ENCODE measurements around the gene TRPM3.

Gene TRPM3

GRCh38 chr9:70601000-70601951 lies 520.1 kb downstream of the TRPM3 start:
- peak; percentile 84 to 89 for DNase-seq

- DNase-seq: no peak
Observed at GRCh38 chr9:70600506-70600905, 520.9 kb downstream of the TRPM3 start.

- DNase-seq: no peak
Observed at GRCh38 chr9:70597886-70598285, 523.5 kb downstream of the TRPM3 start.

GRCh38 chr9:70595211-70595610 lies 526.2 kb downstream of the TRPM3 start:
- DNase-seq: no peak

GRCh38 chr9:70594386-70594944 lies 527.0 kb downstream of the TRPM3 start:
- DNase-seq: no peak

- no peak for DNase-seq
Observed at GRCh38 chr9:70593241-70593640, 528.2 kb downstream of the TRPM3 start.

- no peak for DNase-seq
Observed at GRCh38 chr9:70590315-70590677, 531.1 kb downstream of the TRPM3 start.

GRCh38 chr9:70589571-70590314 lies 531.7 kb downstream of the TRPM3 start:
- DNase-seq: no peak

GRCh38 chr9:70588999-70589398 lies 532.4 kb downstream of the TRPM3 start:
- no peak for DNase-seq

- DNase-seq: no peak
Observed at GRCh38 chr9:70588381-70588780, 533.0 kb downstream of the TRPM3 start.

GRCh38 chr9:70587201-70587600 lies 534.2 kb downstream of the TRPM3 start:
- DNase-seq: no peak

GRCh38 chr9:70586476-70586875 lies 534.9 kb downstream of the TRPM3 start:
- no peak for DNase-seq

GRCh38 chr9:70581955-70582350 lies 539.5 kb downstream of the TRPM3 start:
- DNase-seq: no peak

- no peak for DNase-seq
Observed at GRCh38 chr9:70581214-70581954, 540.0 kb downstream of the TRPM3 start.

GRCh38 chr9:70580606-70581195 lies 540.7 kb downstream of the TRPM3 start:
- DNase-seq: no peak

GRCh38 chr9:70579686-70580085 lies 541.7 kb downstream of the TRPM3 start:
- DNase-seq: no peak

GRCh38 chr9:70578720-70579119 lies 542.7 kb downstream of the TRPM3 start:
- no peak for DNase-seq

- DNase-seq: no peak
Observed at GRCh38 chr9:70577671-70578070, 543.8 kb downstream of the TRPM3 start.

- no peak for DNase-seq
Observed at GRCh38 chr9:70576116-70576515, 545.3 kb downstream of the TRPM3 start.

- peak in 1 of 2 experiments; percentile 15 for DNase-seq
Observed at GRCh38 chr9:70574151-70574837, 547.1 kb downstream of the TRPM3 start.

- no peak for DNase-seq
Observed at GRCh38 chr9:70573308-70573707, 548.1 kb downstream of the TRPM3 start.

- DNase-seq: no peak
Observed at GRCh38 chr9:70571258-70571657, 550.2 kb downstream of the TRPM3 start.

Data from NCI-H2081 (cell line).